HG02981 (cell line): Measurements from ENCODE around the gene PLEKHH2.
"Not testable (repeated sequence)": the region's sequence is repeated elsewhere in the genome, so short reads cannot be mapped to it uniquely, and the experiment has no call there.

Experiments used
- ATAC-seq: cut with Tn5 transposase; IDR thresholded peaks from one replicate; pipeline ENCODE4 v1.9.1; 2021; ENCODE audit warnings: mild to moderate bottlenecking, moderate library complexity; ENCODE audit not compliant: unreplicated experiment

PLEKHH2 gene

DNA sequence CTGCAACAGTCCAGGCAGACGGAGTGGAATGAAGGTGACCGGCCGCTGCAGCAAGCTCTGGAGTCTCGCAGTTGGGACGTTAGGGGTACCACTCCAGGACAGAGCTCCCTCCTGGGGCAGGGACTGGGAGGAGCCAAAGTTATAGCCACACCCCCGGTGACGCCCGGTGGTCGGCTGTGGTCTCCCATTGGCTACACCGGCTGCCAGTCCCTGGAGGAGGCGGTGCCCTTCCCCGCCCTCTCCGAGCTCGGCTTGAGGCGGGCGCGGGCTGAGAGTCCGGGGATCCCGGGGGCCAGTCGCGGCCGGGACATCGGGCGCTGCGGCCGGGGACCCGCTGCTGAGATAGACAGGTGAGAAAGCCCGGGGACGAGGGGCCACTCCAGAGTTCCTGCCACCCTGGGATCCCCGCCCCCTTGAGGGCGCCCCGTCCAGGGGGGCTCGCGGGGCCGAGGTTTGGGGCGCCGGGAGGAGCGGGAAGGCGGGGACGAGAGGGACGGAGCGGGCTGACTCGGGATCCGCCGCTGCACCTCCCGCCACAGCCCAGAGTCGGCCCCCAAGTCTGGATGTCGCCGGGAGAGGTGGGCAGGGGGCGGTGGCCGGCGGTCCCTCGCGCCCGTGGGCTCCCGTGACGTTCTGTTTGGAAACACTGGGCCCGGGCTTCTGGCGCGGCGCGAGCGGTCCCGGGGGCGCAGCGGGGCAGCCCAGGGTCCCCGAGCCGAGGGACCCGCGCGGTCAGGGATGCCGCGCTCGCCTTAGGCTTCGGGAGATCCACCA, at the start of gene PLEKHH2:
PLEKHH2 (plus strand) TSS at position 231 of the 774 bp plus-strand sequence. CDS start 7,414 bp downstream, outside the sequence.
- ATAC-seq, result peak; percentile 100

DNA sequence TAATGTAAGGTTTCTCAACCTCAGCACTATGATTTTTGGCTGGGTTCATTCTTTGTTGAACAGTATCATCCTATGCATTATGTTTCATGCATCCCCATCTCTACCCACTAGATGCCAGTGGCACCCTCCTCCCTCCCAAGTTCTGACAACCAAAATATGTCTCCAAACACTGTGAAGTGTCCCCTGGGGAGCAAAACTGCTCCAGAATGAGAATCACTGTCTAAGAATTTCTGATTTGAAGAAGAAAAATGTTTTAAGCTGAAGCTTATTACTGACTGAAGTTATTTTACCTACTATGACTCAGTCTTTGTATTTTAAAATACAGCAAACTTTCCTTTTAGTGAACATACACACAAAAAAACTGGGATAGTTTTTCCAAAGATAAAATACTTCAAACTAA, 44.6 kb upstream of the PLEKHH2 start:
- ATAC-seq, result no peak

DNA sequence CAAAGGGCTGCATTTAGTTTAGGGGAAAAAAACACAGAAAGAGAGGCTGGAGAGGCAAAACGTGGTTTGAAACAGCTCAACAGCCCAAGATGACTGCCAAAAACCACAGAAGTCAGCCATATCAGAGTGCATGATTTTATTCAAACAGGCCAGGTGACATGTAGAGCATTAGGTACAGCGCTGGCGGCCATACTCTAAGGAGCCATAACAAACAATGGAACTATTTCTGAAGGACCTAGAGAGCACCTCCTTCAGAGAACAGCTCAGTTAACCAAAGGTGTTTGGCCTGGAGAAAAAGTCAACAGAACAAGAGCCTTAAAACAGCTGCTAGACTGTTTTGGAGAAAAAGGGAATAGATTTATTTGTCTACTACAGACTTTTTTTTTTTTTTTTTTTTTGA, 43.8 kb upstream of the PLEKHH2 start:
- ATAC-seq, result no peak

DNA sequence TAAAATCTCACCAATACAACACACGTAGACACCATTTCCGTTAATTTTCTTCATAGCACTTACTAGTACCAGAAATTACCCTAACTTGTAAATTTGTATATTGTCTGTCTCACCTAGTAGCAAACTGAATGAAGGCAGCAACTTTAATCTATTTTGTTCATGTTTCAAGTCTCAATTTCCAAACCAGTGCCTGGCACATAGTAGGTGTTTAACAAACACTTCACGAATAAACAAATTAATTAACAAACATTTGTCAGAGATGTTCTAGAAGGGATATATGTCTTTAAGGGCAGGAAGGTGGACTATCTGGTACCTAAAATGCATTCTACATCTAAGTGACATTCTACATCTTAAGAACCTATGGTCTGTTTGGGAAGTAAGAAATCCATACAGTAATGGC, 42.2 kb upstream of the PLEKHH2 start:
- ATAC-seq, result no peak

- peak; percentile 98 for ATAC-seq
Observed at GRCh38 chr2:43595603-43596412, 41.3 kb upstream of the PLEKHH2 start, which contains the start of gene THADA. Gene THADA (minus strand): TSS chr2:43596038. CDS start chr2:43592392, 3,646 bp downstream.

DNA sequence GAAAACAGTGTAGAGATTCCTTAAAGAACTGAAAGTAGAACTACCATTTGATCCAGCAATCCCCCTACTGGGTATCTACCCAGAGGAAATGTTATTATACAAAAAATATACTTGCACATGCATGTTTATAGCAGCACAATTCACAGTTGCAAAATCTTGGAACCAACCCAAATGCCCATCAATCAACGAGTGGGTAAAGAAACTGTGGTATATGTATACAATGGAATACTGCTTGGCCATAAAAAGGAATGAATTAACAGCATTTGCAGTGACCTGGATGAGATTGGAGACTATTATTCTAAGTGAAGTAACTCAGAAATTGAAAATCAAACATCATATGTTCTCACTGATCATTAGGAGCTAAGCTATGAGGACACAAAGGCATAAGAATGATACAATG, 36.5 kb upstream of the PLEKHH2 start:
- not testable (repeated sequence) for ATAC-seq

DNA sequence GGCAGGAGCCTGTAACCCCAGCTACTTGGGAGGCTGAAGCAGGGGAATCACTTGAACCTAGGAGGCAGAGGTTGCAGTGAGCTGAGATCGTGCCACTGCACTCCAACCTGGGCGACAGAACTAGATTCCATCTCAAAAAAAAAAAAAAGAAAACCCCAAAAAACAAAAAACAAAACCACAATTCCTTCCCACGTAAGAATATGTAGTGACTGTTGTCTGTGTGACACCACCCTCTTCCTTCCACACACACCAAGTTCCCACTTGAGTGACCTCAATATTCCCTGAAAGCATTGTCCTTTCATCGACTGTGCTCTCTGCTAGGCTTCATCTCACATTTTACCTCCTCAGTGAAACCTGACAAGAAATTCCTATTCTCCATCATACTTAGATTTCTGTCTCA, 32.4 kb upstream of the PLEKHH2 start:
- ATAC-seq, result no peak

DNA sequence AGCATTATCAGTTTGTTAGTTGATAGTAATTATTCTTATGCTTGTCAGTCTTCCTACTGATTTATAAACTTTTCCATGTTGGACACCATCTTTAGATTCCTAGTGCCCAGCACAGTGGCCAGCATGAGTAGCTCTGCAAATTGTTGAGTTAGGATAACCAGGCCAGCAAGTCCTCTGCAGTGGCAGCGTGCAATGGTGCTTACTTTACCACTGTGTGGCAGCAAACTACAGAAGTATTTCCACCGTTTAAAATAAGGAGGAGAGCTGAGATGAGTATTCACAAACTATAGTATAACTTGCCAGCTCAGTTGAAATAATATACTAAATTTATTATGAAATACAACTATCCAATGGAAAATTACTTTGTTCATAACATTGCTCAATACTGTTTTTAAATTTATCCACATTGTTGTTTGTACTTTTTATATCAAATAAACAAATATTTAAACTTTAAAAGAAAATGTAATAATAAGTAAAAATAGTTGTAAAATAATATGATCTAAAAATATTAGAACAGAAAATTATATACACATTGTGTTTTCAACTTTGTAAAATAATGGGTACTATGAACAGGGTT, 31.9 kb upstream of the PLEKHH2 start:
- no peak for ATAC-seq

GRCh38 chr2:43605851-43606250, 31.2 kb upstream of the PLEKHH2 start:
- no peak for ATAC-seq

DNA sequence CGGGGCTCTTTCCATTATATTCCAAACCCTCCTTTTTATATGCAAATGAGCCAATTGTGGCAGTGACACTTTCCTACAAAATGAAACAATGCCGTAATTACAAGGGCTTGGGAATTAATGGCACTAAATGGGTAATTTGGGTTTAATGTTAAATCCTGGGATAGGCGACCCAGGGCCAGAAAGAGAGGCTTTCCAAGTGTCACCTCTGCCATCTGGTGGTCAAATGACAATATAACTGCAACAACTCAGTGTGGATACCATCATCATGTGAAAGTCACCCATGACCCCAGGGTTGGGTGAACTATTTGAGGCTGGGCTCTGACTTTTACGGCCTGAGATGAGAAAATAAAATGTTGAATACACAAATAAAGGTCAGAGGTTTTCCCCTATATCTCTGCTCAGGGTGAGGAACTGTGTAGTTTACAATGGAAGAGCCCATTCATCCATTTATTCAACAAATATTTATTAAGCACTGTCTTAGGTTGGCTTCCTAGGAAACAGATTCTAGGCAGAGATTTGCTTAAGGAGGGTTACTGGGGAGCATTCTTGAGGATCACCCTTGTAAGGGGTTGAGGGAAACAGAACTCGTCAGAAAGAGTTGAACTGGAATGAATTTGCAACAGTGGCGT, 27.7 kb upstream of the PLEKHH2 start:
- ATAC-seq, result peak; percentile 59

GRCh38 chr2:43610361-43610760, 26.7 kb upstream of the PLEKHH2 start:
- ATAC-seq, result no peak

- peak; percentile 78 for ATAC-seq
Observed at GRCh38 chr2:43611987-43612894, 24.8 kb upstream of the PLEKHH2 start.

- ATAC-seq, result no peak
Observed at GRCh38 chr2:43612944-43613343, 24.1 kb upstream of the PLEKHH2 start.

DNA sequence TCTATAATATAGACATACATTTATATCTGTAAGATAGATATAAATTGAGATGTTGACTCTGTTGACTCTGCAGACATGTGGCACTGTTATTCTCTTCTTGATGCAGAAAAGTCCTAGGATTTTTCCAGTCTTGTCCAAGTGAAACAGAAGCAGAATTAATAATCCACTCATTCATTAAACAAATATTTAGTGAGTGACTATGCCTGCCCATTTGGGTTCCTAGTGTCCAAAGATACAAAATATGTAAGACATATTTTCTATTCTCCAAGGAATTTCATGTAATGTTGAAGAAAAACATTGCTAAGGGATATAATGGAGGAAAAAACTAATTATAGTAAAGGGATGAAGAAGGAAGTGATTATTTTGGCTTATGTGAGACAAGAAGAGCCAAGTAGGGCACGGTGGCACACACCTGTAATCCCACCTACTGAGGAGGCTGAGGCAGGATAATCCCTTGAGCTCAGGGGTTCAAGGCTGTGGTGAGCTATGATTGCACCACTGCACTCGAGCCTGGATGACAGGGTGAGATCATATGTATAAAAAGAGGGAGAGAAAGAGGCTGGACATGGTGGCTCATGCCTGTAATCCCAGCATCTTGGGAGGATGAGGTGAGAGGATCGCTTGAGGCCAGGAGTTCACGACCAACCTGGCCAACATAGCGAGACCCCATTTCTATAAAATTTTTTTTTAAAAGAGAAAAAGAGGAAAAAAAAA, 19.9 kb upstream of the PLEKHH2 start:
- no peak for ATAC-seq

DNA sequence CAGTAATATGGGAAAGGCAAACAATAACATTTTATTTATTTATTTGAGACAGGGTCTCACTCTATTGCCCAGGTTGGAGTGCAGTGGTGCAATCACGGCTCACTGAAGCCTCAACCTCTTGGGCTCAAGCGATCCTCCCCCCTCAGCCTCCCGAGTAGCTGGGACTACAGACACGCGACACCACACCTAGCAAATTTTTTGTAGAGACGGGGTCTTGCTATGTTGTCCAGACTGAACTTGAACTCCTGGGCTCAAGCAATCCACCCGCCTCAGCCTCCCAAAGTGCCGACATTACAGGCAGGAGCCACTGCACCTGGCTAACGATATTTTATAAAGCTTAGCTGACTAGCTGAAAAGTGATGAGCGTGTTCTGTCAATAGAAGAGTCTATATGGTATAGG, 17.5 kb upstream of the PLEKHH2 start:
- ATAC-seq, result no peak

DNA sequence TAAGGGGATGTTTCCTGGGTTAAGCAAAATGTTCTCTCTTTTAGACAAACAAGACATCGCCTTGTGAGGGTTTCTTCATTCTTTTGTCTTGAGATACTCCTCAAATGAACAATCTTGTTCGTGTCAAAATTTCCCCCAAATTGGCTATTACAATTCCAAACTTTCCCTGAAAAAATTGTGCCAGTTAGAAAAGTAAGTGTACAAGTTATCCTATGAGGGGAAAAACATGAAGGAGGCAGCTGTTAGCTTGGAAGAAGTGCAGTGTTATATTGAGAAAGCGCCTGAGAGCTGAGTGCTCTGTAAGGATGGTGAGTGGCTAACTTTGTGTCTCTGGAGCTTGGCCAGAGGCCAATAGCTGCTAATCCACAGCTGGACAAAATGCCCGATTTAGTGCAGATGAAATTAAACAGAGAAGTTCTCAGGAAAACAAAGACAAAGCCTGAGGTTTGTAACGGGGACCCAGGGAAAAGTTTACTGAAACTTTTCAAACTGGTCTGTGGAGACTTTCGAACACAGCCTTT, 14.1 kb upstream of the PLEKHH2 start:
- ATAC-seq, result no peak

DNA sequence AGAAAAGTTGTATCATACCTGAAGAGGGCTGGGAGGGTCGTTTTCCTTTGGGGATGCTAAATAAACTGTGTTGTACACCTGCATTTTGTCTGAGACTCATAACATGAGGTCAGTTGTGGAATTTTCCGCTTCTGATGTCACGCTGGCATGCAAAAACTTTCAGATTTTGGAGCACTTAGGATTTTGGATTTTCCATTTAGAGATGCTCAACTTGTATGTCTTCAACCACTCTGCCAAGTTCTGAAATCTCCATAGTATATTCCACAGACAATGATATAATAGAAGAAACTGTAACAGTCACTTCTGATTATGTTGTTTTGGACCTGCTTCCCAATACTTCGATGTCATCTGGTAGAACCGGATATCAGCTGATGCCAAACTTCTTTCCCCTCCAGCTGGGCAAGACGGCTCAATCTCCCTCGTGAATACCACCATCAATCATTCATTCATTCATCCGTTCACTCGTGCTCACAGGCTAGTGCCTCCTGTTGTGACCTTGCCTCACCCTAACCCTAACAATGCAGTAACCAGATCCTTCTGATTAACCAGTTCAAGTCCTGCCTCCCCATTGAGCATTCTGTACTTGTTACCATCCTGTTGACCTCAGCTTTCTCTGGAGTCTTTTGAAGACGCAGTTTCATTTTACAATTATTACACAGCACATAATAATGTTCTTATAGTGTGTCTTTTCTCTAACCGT, 5.3 kb upstream of the PLEKHH2 start:
- ATAC-seq, result no peak

DNA sequence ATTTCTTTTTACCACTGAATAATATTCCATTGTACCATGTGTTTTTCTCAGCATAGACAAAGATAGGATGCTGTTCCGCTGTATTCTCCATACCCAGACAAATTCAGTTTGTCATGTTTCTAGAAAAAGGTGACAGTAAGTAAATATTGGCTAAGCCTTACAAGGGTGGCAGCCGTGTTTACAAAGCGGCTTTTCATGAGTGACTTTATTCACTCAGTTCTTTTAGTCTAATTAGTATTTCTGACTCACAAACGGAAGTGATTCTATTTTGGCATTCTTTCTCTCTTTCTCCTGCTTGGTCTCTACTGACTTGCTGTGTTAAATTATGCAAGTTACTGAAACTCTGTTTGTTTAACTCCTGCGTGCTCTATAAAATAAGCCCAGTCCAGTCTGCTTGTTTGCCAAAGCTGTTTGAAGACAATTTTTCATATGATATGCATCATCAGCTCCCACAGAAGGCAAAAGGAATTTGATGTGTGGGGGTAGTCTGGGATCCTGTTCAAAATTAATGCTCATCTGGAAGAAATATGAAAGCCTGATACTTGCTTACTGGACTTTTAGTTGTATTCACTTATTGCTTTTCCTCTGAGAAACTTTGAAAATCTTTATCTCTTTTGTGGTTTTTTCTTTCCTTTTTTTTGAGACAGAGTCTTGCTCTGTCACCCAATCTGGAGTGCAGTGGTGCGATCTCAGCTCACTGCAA, 2.3 kb upstream of the PLEKHH2 start:
- no peak for ATAC-seq
